K562 (cell line): ENCODE results near the gene CPLANE2. TPM values are rescaled to one million over a fixed set of nuclear protein-coding genes. Genes with fewer than 3 reads are reported as not detected.

ENCODE experiments used
- CTCF ChIP-seq, 3 experiments: IDR thresholded peaks in 2 of 3; conservative IDR thresholded peaks in 1 of 3; 2 replicates each; pipeline ENCODE4 v1.5.1; 2011 to 2012; ENCODE audit warnings: low read length in 3 of 3, mild to moderate bottlenecking in 3 of 3, control low read depth in 2 of 3, improper control_type of control experiment in 1 of 3, inconsistent platforms in 1 of 3, low read depth in 1 of 3, mixed read lengths in 1 of 3, moderate library complexity in 1 of 3; ENCODE audit not compliant: insufficient read depth in 2 of 3
- HOXB6 ChIP-seq: fragments of 250-450 bp; sonication (Bioruptor Pico); IDR thresholded peaks from 2 replicates; pipeline ENCODE4 v1.5.1; 2022; ENCODE audit warnings: mild to moderate bottlenecking, borderline replicate concordance
- RAD21 ChIP-seq, 2 experiments: fragments of 250-450 bp in 1 of 2; fragments of 450-650 bp in 1 of 2; sonication (Bioruptor Pico) in 1 of 2; formaldehyde crosslinking in 1 of 2; IDR thresholded peaks in 1 of 2; conservative IDR thresholded peaks in 1 of 2; 2 replicates each; pipeline versions ENCODE4 v1.4.0 to v1.8.0; 2020 to 2022; ENCODE audit warnings: mild to moderate bottlenecking in 2 of 2, moderate library complexity in 1 of 2
- ZNF318 ChIP-seq, 2 experiments: fragments of 450-650 bp; IDR thresholded peaks; 2 replicates each; pipeline ENCODE4 v1.6.1; 2016; ENCODE audit warnings: mild to moderate bottlenecking in 2 of 2, borderline replicate concordance in 1 of 2, low read depth in 1 of 2, moderate library complexity in 1 of 2
- polyA plus RNA-seq, 8 experiments: library from polyadenylated mRNA; depleted of rRNA in 4 of 8; stranded (reverse) in 5 of 8; unstranded in 3 of 8; fragments of >200 nt; fragmentation: Nextera tagmentation in 2 of 8; fragmentation: Illumina TruSeq in 1 of 8; extraction: Ambion mirVana in 2 of 8; extraction: Trizol in 1 of 8; gene quantifications; 2 replicates each; pipeline versions ENCODE4 v1.2.1 to v1.2.3, GENCODE V29; 2011 to 2014; ENCODE audit warnings: inconsistent platforms in 1 of 8, missing spikeins in 1 of 8
- total RNA-seq, 7 experiments: library from RNA; depleted of rRNA in 6 of 7; stranded (reverse); fragments of >200 nt in 6 of 7; fragmentation: Illumina TruSeq in 2 of 7; extraction: Trizol in 2 of 7; gene quantifications; 2 replicates each; pipeline versions ENCODE4 v1.2.1 to v1.2.3, GENCODE V29; 2011 to 2021; ENCODE audit warnings: low replicate concordance in 1 of 7

The CPLANE2 gene
- total and polyA plus RNA-seq, 9 of the 15 experiments (the other 6 are each of a cell fraction or from before 2014, with no cell fraction given) = 0.17 to 20.9 (median 8.1) TPM

- no peak for TF ChIP-seq ZNF318 (IDR thresholded peaks at IDR 0.05; ENCODE audit: borderline replicate concordance in 1 of 2, low read depth in 1 of 2)
- TF ChIP-seq CTCF (IDR thresholded peaks at IDR 0.05 in 2 of 3, conservative IDR thresholded peaks at IDR 0.05 in 1 of 3; ENCODE audit: insufficient read depth in 2 of 3, low read depth in 1 of 3, low read length in 3 of 3) = peak; percentile 11 to 35 (median 27); a peak in 3 of 6 replicates
- no peak for TF ChIP-seq HOXB6 (CRISPR knock-in tag)
- TF ChIP-seq RAD21 (CRISPR knock-in tag; conservative IDR thresholded peaks at IDR 0.05 in 1 of 2, IDR thresholded peaks at IDR 0.05 in 1 of 2) = peak in 1 of 2 experiments; percentile 17; a peak in 1 of 4 replicates
Observed at GRCh38 chr1:16219968-16220500, 16.9 kb downstream of the CPLANE2 start (continued).
